ENCODE measurements around the gene CDC27.
"Not testable (repeated sequence)": the region's sequence is repeated elsewhere in the genome, so short reads cannot be mapped to it uniquely, and the experiment has no call there.

Gene CDC27

DNA sequence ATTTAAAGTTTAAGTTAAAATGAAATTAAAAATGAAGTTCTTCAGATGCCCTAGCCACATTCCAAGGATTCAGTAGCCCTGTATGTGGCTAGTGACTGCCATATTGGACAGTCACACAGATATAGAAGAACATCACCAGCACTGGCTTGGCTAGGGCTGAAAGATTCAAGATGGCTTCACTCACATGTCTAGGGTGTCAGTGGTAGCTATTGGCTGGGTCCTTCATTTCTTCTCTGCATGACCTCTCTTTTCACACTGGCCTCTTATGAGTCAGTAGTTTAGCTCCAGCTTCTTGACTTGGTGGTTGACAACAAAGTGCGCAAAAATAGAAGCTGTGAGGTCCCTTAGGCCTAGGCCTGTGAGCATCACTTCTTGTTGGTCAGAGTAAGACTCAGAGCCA lies 1.7 kb upstream of the CDC27 start:
- no peak overlapping the region for H3K27ac ChIP-seq
- TF ChIP-seq, protein P1, sequence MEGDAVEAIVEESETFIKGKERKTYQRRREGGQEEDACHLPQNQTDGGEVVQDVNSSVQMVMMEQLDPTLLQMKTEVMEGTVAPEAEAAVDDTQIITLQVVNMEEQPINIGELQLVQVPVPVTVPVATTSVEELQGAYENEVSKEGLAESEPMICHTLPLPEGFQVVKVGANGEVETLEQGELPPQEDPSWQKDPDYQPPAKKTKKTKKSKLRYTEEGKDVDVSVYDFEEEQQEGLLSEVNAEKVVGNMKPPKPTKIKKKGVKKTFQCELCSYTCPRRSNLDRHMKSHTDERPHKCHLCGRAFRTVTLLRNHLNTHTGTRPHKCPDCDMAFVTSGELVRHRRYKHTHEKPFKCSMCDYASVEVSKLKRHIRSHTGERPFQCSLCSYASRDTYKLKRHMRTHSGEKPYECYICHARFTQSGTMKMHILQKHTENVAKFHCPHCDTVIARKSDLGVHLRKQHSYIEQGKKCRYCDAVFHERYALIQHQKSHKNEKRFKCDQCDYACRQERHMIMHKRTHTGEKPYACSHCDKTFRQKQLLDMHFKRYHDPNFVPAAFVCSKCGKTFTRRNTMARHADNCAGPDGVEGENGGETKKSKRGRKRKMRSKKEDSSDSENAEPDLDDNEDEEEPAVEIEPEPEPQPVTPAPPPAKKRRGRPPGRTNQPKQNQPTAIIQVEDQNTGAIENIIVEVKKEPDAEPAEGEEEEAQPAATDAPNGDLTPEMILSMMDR (IDR thresholded peaks at IDR 0.05): no peak
- TF ChIP-seq ZFX (IDR thresholded peaks at IDR 0.05; ENCODE audit: borderline replicate concordance): no peak

DNA sequence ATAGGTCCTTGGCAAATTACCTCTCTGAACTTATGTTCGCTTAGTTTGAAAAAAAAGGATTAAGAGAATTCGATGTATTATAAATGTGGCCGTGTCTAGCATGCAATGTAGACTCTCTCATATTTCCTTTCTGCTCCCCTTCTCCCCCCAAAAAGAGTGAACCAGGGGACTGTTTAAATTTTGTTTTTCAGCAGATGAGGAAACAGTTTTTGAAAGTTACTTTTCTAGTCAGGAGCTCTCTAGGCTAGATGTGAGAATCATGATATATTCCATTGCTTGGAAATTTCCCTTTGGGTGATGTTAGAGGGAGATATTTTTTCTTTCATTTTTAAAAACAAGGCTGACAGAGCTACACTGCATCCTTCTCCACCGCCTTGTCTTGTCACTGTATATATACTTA lies 1.1 kb upstream of the CDC27 start:
- no peak for TF ChIP-seq ZFX (IDR thresholded peaks at IDR 0.05; ENCODE audit: borderline replicate concordance)
- TF ChIP-seq, protein P1 (IDR thresholded peaks at IDR 0.05): no peak
- no peak overlapping the region for H3K27ac ChIP-seq

DNA sequence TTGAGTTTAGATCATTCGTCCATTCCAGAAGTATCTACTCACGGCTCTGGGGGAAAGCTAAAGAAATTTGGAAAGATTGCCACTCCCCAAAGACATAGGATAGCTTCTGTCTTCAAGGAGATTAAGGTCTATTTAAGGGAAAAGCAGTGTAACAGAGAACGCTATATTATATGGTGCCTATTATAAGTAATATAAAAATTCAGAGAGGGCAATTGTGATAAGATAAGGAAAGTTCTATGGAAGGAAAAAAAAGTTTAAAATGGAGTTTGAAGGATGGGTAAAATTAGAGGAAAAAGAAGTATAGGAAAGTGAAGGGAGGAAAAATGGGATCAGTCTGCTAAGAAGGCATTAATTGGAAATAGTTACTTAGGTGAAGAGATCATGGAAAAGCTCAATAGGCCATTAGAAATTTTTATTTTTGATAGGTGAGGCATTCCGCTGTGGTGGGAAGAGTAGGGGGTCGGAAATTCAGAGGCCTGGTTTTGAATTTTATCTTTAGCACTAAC lies 690 bp upstream of the CDC27 start:
- peak overlapping the region; percentile 88 for H3K27ac ChIP-seq
- no peak for TF ChIP-seq ZFX (IDR thresholded peaks at IDR 0.05; ENCODE audit: borderline replicate concordance)
- TF ChIP-seq, protein P1 (IDR thresholded peaks at IDR 0.05): no peak

DNA sequence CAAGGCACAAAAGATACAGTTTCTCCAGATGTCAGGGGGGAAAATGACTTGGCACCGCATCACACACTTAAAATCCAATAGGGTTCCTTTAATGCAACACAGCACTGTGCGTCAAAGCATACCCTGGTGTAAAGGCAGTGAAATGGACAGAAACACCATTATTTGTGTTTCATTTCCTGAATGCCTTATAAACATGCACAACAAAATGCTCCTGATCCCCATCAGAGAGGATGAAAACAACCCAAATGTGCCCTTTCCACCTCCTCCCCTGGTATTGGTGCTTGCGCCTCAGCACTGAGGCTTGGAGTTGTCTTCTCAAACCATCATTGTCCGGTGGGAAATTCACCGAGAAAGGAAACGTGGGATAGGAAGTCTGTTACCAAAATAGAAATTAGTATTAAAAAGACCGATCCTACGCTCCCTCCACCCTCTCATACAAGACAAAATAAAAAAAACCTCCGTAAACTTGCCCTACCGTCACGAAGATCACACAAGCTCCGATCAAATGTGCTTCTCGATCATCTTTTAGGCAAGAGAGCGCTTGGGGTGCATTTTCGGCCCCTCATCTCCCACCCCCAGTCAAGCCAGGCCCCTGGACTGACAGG lies 722 bp downstream of the CDC27 start:
- TF ChIP-seq, protein P1 (IDR thresholded peaks at IDR 0.05): no peak
- TF ChIP-seq ZFX (IDR thresholded peaks at IDR 0.05; ENCODE audit: borderline replicate concordance): no peak
- peak overlapping the region; percentile 88 for H3K27ac ChIP-seq

DNA sequence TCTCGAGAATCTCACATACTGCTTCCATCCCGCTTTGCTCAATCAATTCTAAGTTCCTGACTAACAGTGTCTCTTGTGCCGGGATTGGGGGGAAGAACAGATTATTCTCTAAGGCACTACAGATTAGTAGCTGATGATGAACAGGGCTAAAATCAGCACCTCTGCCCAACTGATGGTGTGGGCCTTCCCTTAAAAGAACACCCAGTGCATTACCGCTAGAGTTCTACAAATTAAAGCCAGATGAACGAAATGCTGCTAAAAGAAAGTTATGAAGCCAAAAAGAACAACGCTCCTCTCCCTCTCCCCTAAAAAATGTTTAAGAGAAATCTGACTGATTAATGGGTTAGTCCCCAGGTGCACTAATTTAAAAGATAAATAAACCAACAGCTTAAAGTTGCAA lies 4.4 kb downstream of the CDC27 start:
- H3K27ac ChIP-seq: no peak overlapping the region
- TF ChIP-seq ZFX (IDR thresholded peaks at IDR 0.05; ENCODE audit: borderline replicate concordance): no peak
- TF ChIP-seq, protein P1 (IDR thresholded peaks at IDR 0.05): no peak

DNA sequence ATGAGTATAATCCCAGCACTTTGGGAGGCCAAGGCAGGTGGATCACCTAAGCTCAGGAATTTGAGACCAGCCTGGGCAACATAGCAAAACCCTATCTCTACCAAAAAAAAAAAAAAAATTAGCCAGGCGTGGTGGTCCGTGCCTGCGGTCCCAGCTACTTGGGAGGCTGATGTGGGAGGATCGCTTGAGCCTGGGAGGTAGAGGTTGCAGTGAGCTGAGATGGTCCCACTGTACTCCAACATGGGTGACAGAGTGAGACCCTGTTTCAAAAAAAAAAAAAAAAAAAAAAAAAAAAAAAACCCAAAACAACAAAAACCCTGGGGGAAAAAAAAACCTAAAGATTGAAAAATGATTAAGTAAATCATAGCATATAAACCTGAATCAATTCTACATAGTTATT lies 8.1 kb downstream of the CDC27 start:
- H3K27ac ChIP-seq: not testable (repeated sequence)

DNA sequence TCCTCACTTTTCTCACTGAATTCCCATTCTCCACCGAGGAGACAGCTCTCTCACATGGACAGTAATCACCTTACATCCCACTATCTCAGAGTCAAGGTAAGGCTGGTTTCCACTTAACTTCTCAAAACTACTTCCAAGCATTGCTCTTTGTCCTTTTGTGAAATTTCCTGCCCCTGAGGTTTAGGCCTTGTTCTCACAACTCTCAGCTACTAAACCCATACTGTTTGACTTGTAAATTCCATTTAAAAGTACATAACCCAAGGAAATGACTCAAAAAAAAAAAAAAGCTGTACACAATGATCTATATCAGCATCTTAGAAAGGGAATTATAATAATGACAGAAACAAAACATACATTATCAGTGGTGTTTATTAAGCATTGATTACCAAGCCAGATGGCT lies 8.8 kb downstream of the CDC27 start:
- no peak for TF ChIP-seq ZFX (IDR thresholded peaks at IDR 0.05; ENCODE audit: borderline replicate concordance)
- TF ChIP-seq, protein P1 (IDR thresholded peaks at IDR 0.05): no peak
- no peak overlapping the region for H3K27ac ChIP-seq

DNA sequence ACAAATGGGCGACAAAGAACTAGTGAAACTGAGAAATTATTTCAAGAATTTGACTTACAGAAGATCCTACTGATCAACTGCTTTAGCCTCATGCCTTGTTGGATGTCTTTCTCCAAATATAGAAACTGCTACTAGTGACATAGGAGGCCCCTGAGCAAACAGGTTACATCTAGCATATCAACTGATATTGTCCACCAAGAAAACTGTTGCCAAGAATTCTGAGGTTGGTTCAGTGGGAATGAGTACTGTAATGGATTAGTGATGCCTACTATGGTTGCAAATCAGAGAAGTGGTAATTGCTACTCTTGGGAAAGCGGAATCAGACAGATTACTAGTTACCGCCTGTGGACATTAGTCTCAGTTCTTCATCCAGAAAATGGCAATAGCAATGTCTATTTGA lies 10.0 kb downstream of the CDC27 start:
- TF ChIP-seq ZFX (IDR thresholded peaks at IDR 0.05; ENCODE audit: borderline replicate concordance): no peak
- TF ChIP-seq, protein P1 (IDR thresholded peaks at IDR 0.05): no peak
- H3K27ac ChIP-seq: no peak overlapping the region
